GM18861 (cell line): ENCODE measurements around the gene TLR8.

Source experiments
- ATAC-seq: cut with Tn5 transposase; IDR thresholded peaks from one replicate; pipeline ENCODE4 v1.9.1; 2021; ENCODE audit not compliant: unreplicated experiment

TLR8 gene

DNA sequence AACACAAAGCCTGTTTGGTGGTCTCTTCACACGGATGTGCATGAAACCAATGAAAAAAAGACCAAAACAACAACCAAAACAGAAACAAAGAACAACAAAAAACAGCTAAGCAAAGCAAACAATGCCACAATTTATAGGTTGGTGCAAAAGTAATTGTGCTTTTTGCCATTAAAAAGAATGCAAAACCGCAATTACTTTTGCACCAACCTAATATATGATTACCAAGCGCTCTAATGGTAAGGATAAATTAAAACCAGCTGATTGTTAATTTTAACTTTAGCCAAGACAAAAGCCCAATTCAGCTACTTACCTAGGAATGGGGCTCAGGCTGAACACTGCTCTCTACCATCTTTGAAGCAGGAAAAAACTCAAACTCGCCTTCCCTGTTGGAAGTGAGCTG lies 39.1 kb downstream of the TLR8 start:
- ATAC-seq: no peak

DNA sequence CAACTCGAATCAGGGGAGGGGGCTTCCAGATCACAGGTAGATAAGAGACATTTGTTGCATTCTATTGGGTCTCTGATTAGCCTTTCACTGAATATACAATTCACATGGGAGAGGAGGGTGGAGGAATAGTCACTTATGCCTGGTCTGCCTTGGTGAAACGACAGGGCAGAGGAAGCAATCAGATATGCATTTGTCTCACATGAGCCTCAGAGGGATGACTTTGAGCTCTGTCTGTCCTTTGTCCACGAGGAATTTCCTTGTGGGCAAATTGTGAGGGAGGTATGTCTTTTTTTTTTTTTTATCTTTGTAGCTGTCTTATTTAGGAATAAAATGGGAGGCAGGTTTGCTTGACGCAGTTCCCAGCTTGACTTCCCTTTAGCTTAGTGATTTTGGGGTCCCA lies 40.0 kb downstream of the TLR8 start:
- no peak for ATAC-seq

DNA sequence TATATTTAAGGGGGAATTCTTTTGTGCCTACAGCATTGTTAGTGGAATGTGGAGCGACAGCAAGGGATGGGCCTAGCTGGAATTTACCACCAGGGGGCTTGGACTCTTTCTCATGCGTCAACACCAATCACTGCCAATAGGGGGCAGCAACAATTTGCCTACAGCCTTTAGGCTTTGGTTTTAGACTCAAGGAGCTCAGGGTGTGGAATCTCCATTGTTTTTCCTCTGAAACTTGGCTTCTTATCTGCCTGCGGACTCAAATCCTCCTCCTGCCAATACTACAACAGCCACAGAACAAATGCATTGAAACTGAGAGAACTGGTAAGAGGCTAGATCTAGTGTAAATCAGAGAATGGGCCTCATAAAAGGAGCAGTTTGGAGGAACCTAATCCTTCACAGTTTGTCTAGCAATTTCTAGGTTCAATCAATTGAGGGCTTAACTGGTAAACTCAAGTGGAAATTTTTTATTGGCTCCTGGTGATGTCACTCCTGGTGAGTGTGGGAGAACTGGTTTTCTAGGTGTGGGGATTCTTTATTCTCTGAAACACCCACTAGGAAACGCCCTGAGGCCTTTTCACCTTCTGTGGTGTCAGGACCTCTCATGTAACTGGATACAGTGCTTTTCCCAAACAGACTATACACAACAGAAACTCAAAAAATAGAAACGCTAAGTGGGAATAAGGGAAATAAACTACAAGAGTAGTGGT lies 40.6 kb downstream of the TLR8 start:
- ATAC-seq: no peak

DNA sequence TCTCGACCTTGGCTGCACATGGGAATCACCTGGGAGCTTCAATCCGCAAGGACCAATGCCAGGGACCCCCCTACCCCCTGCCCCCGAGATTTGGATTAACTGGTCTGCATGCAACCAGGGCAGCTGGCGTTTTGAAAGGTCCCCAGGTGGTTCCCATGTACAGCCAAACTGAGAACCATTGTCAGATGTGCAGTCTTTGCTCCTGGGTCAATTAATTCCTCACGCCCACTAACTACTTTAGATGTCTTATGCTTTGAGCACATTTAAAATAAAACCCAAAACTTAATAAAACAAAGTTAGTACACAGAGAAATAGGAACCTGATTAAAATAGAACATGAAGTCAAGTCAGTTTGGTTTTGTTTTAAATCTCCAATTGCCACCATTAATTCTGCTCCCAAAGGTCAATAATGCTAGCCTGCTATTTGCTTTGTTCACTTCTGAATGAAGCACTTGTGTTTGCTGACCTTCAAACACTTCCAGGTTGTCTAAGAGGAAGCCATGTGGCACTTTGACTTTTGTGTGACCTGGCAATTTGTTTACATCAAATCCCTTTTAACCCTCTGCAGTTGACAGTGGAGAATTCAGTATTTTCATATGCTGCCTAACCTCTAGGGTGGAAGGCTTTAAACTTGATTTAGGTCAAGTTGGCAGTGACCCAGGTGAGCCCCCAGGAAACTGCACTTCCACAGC lies 41.3 kb downstream of the TLR8 start:
- no peak for ATAC-seq

DNA sequence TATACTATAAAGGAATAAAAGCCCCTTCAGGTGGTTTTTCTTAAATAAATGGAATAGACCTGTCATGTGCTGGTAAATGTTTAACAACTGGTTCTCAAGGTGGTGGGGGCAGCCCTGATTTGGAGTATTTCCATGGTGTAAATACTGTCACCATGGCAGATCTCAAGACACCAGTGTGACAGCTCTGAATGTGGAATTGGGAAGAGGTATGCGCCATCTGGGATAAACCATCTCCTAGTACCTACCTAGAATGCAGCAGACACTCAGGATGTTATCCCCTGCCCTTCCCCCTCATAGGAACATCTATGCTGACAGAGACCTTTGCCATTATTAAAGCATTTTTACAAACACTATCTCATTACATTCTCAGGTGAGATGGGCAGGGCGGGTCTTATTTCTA lies 42.1 kb downstream of the TLR8 start:
- ATAC-seq: no peak

DNA sequence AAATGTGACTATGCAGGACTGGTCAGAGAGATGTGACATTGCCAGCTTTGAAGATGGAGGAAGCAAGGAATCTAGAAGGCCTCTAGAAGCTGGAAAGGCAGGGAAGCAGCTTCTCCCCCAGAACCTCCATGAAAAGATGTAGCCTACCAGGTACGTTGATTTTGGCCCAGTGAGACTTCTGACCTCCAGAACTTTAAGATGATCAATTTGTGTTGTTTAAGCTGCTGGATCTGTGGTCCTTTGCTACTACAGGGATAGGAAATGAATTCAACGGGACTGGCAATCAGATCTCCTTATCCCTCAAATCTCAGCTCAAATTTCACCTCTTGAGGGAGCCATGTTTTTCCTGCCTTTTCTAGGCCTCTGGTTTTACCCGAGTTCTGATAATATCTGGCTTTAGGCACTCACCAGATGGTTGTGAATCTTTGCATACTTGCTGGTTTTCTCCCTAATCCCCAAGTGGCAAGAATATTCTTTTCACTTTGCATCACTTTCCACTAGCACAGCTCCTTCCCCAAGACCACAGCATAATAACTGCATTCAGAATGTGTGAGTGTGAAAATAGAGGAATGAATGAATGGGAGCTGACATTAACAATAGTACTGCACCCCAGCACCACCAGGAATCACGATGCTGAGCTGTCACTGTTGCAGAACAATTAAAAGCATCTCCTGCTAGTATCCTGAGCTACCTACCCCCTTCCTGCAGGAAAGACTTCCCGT lies 42.9 kb downstream of the TLR8 start:
- ATAC-seq: peak; percentile 6

DNA sequence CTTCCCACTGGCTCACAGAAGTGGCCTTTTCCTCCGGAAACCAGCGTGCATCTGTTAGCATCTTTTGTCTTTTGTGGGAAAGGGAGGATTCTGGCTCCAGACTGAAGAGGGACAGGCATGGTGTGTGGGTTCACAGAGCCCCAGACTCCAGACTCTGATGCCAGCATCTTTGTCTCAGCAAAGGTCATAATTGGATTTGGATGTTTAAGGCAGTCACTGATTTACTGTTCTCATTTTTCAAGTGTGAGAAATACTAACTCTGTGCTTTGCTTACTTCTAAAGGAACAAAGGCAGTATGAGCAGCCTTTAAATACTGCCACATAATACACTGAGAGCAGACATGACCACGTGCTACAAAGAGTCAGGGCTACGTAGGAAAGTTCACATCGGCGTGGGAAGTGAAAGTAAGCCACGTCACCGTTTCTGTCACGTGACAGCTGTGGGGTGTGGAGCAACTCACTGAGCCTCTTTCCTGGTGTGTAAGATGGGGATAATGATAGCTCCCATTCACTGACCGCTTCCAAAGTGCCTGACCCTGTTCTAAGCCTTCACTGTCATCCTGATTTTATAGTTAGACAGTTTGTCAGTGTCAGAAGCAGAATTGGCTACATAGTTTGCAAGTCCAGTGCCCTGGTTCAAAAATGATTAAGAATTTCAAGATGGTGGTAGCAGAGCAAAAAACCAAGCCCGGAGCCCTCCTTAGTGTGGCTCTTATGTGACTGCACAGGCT lies 43.7 kb downstream of the TLR8 start:
- ATAC-seq: peak; percentile 53

DNA sequence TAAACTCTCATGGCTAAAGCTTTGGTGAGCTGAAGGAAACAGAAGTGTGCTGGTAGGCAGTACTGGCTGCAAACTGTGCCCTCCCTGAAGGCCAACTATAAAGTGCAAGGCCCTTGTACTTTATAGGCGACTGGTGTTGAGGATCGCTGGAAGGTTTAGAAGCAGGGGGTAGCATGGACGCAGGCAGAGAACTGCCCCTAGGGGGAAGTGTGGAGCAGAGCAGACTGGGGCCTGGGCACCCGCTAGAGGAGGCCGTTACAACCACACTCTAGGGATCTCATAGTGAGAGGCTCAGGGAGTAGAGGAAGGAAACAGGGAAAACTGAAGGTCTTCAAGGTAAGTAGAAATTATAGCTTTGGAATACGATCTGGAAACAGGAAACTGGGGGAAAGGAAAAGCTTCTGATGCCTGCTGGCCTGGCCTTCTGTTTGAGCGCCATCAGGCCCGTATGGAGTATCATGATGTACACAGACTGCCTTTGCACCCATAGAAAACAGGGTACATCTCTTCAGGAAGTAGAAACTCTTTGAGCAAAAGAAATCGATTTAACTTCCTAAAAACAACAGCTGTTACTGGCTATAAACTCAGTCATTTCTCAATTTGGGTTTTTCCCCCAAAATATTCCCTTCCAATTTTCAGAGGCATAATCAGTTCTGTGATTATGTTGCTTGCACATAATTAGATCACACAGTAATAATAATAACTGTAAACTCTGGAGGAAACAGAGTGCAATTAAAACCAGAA lies 44.6 kb downstream of the TLR8 start:
- ATAC-seq: peak; percentile 47

DNA sequence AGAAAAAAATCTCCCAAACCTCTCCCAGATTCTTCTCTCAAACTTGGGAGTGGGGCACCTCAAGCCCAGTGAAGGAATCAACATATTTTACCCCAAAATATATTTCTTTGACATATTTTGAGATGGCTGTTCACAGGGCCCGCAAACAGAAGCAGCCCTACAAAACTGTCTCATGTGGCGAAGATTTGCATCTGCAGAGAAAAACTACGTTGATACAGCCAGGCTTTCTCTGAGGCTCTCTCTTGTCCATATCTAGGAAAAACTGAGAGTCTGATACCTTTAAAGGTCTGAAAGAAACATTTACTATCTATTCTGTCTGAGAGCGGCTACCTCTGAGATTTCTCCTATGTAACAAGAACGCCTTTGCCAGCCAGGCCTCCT lies 45.2 kb downstream of the TLR8 start:
- ATAC-seq: no peak

DNA sequence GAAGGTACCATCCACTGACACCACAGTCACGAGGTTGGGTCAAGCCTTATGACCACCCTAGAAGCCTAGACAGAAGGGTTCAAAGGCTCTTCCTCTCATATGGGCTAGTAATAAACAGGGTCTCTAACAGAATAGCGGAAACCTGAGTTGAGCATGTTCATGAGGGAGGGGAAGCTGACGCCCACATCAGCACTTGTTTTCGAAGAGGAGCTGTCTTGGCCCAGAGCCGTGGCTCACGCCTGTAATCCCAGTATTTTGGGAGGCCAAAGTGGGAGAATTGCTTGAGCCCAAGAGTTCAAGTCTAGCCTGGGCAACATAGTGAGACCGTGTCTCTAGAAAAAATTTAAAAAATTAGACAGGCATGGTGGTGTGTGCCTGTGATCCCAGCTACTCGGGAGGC lies 47.0 kb downstream of the TLR8 start:
- ATAC-seq: no peak

DNA sequence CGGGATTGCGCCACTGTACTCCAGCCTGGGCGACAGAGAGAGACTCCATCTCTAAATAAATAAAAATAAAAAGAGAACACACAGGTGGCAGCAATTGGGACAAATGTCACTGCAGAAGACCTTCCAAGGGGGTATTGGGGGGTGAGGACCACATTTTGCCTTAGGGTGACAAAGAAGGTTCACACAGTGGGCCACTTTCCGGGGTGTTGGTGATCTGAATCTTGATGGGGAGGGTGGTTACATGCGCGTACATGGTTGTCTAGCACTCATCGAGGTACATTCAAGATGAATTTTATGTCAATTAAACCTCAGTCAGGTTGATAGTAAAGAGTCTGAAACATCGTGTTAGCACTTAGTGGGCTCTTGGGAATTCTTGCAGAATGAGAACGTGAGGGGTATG lies 48.0 kb downstream of the TLR8 start:
- no peak for ATAC-seq

DNA sequence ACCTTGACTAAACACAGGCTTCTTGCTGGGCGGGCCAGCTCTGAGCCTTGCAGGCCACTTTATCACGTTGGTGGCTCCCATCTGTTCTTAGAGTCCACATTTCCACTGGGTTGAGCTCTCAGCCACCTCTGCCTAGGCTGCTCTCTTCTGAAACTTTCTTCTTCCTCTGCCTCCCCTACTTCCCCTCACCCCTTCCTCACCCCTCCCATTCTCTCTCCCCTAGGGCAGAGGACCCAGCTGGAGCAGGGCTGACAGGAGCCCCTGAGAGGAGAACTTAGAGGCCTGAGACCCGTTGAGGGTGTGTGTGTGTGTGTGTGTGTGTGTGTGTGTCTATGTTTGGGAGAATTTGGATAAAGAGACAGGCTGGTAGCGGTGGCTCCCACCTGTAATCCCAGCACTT lies 48.6 kb downstream of the TLR8 start:
- no peak for ATAC-seq

DNA sequence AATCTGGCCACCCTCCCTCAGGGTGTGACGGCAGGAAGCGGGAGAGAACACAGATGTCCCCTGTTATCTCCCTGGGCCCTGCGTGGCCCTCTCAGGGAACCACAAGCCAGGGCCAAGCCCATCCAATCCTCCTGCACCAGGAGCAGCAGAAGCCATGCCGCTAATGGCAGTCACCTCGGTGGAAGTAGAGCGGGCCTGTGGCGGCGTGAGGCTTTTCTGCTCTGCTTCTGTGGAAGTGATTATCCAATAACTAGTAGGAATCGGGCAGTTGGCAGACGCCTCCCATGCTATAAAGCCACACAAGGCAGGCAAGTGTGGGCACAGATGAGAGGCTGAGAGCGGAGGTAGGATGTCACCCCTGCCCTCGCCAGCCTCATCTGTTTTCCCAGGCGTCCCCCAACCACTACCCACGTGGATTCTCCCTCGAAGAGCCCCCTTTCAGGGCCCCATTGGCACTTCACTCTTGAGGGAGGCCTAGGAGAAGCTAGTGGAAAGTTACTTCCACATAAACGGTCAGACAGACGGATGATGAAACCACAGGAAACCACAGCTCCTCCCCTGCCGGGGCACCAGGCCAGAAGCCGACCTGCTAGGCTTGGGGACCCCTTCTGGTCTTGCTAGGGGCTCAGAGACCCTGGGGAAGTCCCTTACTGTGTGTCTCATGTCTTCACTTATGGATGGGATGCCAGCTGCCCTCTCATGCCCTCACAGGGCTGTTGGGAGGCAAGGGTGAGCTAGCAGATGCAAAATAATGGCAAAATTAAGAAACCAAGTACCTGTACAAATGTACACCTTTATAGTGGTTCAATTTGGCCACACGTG lies 49.7 kb downstream of the TLR8 start:
- ATAC-seq: peak; percentile 37

DNA sequence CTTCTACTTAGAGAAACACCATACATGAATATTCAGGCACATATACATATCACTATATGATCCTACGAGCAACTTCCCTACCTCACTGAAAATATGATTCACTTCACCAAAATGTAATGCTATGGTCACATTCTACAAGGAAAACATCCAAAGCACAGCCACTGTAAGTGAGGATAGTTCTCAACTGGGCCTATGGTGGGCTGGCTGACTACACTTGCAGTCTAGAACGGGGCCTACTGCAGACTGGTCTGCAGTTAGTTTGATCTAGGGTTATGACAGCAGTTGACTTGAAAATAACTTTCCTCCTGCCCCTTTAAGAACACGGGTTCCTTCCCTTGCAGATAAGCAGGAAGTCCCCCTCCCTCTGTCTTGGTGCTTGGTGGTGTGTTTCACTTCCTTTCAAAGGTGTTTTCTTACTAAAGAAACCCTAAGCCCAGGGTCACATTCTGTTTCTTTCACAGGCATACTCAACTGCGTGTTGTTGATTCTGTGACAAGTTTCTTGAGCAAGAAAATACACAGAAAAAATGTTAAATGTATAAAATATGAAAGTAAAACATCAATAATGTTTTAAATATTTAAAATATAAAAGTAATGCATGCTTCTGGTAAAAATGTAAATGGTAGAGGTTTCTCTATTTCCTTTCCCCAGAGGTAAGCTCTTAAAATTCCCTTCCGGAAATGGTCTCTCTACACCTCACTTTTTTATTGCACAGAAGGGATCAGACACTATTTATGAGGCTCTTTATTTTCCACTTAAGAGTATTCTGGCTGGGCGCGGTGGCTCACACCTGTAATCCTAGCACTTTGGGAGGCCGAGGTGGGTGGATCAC lies 50.5 kb downstream of the TLR8 start:
- ATAC-seq: peak; percentile 65

DNA sequence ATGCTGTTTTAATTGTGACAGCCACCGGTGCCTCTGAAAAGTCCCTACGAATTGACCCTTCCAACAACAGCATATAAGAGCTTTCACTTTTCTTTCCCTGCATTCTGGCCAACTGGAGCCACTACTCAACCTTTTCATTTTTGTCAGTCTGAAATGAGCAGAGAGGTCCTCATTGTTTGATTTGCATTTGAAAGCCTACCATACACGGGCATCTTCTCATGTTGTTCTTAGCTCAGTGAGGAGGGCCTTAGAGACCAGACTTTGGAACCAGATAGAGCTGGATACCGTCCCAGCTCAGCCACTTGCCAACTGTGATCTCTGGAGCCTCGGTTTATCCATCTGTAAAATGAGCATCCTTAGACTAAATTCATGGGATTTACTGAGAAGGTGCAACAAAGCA lies 51.6 kb downstream of the TLR8 start:
- ATAC-seq: no peak

DNA sequence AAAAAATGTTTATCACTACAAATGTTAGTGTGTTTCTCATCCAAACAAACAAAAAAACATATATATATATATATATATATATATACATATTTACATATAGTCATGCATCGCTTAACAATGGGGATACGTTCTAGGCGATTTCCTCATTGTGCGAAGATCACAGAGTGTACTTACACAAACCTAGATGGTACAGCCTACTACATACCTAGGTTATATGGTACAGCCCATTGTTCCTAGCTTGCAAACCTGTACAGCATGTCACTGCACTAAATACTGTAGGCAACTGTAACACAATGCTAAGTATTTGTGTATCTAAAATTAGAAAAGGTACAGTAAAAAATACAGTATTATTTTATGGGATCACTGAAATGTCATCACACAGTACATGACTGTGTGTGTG lies 52.0 kb downstream of the TLR8 start:
- ATAC-seq: no peak

DNA sequence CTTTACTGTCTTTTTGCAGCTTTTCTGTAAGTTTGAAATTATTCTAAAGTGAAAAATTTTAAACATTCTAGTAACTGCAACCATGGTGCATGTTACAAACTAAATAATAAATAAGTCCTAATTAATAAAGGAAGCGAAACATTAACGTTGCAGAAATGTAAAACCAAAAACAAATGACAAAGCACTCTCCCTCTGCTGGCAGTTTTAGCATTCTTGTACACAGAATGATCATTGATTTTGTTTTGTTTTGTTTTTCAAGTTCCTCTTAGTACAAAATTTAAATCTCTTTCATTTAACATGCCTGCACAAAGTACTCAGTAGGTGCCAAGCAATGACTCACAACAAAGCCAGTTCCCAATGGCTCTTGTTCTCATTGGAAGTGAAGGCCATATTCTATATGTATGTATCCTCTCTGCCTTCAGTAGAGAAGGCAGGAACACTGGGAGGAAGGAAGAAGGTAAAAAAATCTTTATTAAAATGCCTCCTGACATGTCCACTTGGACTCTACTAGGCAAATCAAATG lies 54.8 kb downstream of the TLR8 start:
- ATAC-seq: no peak

DNA sequence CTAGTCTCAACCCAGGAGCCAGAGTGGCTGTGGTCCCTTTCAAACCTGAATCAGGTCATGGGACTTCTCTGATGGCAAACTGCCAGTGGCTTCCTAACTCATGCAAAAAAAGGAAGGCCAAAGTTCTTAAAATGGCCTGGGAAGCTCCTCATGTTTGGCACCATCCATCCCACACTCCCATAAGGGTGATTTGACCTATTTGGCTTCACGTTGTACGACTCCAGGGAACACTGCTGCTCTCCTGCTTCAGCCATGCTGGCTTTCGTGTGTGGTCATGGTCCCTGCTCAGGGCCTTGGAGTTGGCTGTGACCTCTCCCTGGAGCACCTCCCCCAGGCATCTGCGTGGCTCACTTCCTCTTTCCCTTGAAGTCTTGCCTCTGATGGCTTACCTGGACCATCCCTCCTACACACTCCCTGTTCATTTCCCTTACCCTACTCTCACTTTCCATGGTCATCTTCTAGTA lies 55.7 kb downstream of the TLR8 start:
- ATAC-seq: peak; percentile 38
